ENCODE data around the gene TRAP1. TPM values are rescaled to one million over a fixed set of nuclear protein-coding genes. Genes with fewer than 3 reads are reported as not detected.

Gene TRAP1
- total RNA-seq, 1 experiment from 2014 or later: 173 TPM

- Mint-ChIP-seq H3K4me1 (ENCODE audit: low read depth, unreplicated experiment) (no peaks in the 10 kb centered on the region), H3K4me3 (ENCODE audit: unreplicated experiment) (no peak overlapping the region)
- intact Hi-C loops (cut with micrococcal nuclease; ENCODE audit: unreplicated experiment): no loop called here
Measured at GRCh38 chr16:3625331-3625730, 92.0 kb downstream of the TRAP1 start.

GRCh38 chr16:3623642-3624041 is 93.7 kb downstream of the TRAP1 start:
- Mint-ChIP-seq H3K9me3 (ENCODE audit: unreplicated experiment) (no peaks in the 10 kb centered on the region), H3K4me1 (ENCODE audit: low read depth, unreplicated experiment) (no peaks in the 10 kb centered on the region), H3K36me3 (ENCODE audit: insufficient read depth, unreplicated experiment) (no peaks in the 10 kb centered on the region), H3K4me3 (ENCODE audit: unreplicated experiment) (no peak overlapping the region), H3K27me3 (ENCODE audit: insufficient read depth, unreplicated experiment) (no peaks in the 10 kb centered on the region), H3K27ac (ENCODE audit: unreplicated experiment) (no peak overlapping the region)
- no peak overlapping the region for H3K4me3 ChIP-seq (ENCODE audit: low read depth, low read length)
- intact Hi-C loops (cut with micrococcal nuclease; ENCODE audit: unreplicated experiment): no loop called here
- TF ChIP-seq CTCF (IDR thresholded peaks at IDR 0.05; ENCODE audit: insufficient read depth in 1 of 2, low read depth in 1 of 2, low read length in 1 of 2, severe bottlenecking in 1 of 2, unreplicated experiment in 1 of 2): no peak
- no peaks in the 10 kb centered on the region for H3K4me1 ChIP-seq
- BruUV-seq (replicated peaks): no TSS peak
- H3K36me3 ChIP-seq (ENCODE audit: control insufficient read depth, insufficient read depth, low read length): no peaks in the 10 kb centered on the region
- ChIA-PET POLR2A (no interaction called here), CTCF (no interaction called here)
- H3K27me3 ChIP-seq (replicated peaks; ENCODE audit: control insufficient read depth, insufficient read depth, low read length): no peaks in the 10 kb centered on the region
- no peaks in the 10 kb centered on the region for H3K9me3 ChIP-seq
- DNase-seq: no peak

More at GRCh38 chr16:3625331-3625730, 92.0 kb downstream of the TRAP1 start:
- H3K9me3 ChIP-seq: no peaks in the 10 kb centered on the region
- no peak for DNase-seq
- CTCF ChIA-PET: no interaction called here
- Mint-ChIP-seq H3K27ac (ENCODE audit: unreplicated experiment) (no peak overlapping the region), H3K27me3 (ENCODE audit: insufficient read depth, unreplicated experiment) (no peaks in the 10 kb centered on the region), H3K36me3 (ENCODE audit: insufficient read depth, unreplicated experiment) (no peaks in the 10 kb centered on the region), H3K9me3 (ENCODE audit: unreplicated experiment) (no peaks in the 10 kb centered on the region)
- BruUV-seq (replicated peaks): no TSS peak
- POLR2A ChIA-PET: no interaction called here
- no peaks in the 10 kb centered on the region for H3K4me1 ChIP-seq
- H3K4me3 ChIP-seq (ENCODE audit: low read depth, low read length): no peak overlapping the region
- TF ChIP-seq CTCF (IDR thresholded peaks at IDR 0.05; ENCODE audit: insufficient read depth in 1 of 2, low read depth in 1 of 2, low read length in 1 of 2, severe bottlenecking in 1 of 2, unreplicated experiment in 1 of 2): no peak
- no peaks in the 10 kb centered on the region for H3K27me3 ChIP-seq (replicated peaks; ENCODE audit: control insufficient read depth, insufficient read depth, low read length)
- no peaks in the 10 kb centered on the region for H3K36me3 ChIP-seq (ENCODE audit: control insufficient read depth, insufficient read depth, low read length)

- Mint-ChIP-seq H3K9me3 (ENCODE audit: unreplicated experiment) (no peaks in the 10 kb centered on the region), H3K4me1 (ENCODE audit: low read depth, unreplicated experiment) (peaks cover 5% of the 10 kb centered on the region), H3K27me3 (ENCODE audit: insufficient read depth, unreplicated experiment) (no peaks in the 10 kb centered on the region), H3K4me3 (ENCODE audit: unreplicated experiment) (no peak overlapping the region), H3K27ac (ENCODE audit: unreplicated experiment) (no peak overlapping the region), H3K36me3 (ENCODE audit: insufficient read depth, unreplicated experiment) (peaks cover 13% of the 10 kb centered on the region)
- H3K27me3 ChIP-seq (replicated peaks; ENCODE audit: control insufficient read depth, insufficient read depth, low read length): no peaks in the 10 kb centered on the region
- no peak for DNase-seq
- intact Hi-C loops (cut with micrococcal nuclease; ENCODE audit: unreplicated experiment): no loop called here
- no peaks in the 10 kb centered on the region for H3K36me3 ChIP-seq (ENCODE audit: control insufficient read depth, insufficient read depth, low read length)
- CTCF ChIA-PET: no interaction called here
- TF ChIP-seq CTCF (IDR thresholded peaks at IDR 0.05; ENCODE audit: insufficient read depth in 1 of 2, low read depth in 1 of 2, low read length in 1 of 2, severe bottlenecking in 1 of 2, unreplicated experiment in 1 of 2): no peak
- H3K4me1 ChIP-seq: no peaks in the 10 kb centered on the region
- no peak overlapping the region for H3K4me3 ChIP-seq (ENCODE audit: low read depth, low read length)
- H3K9me3 ChIP-seq: no peaks in the 10 kb centered on the region
- POLR2A ChIA-PET: no interaction called here
- BruUV-seq (replicated peaks): no TSS peak
Measured at GRCh38 chr16:3618769-3619141, 98.6 kb downstream of the TRAP1 start.
